B cell (primary cell): Measurements from ENCODE around the gene SNAPC4.
"Not testable (repeated sequence)": the region's sequence is repeated elsewhere in the genome, so short reads cannot be mapped to it uniquely, and the experiment has no call there.

ENCODE experiments used
- CTCF ChIP-seq: fragments of 200-600 bp; IDR thresholded peaks from one replicate; pipeline ENCODE4 v1.8.0; 2022; ENCODE audit warnings: antibody characterized with exemption, mild to moderate bottlenecking
- EZH2 ChIP-seq: IDR thresholded peaks from 2 replicates; pipeline ENCODE4 v1.6.1; 2012; ENCODE audit warnings: borderline replicate concordance, low read depth, mild to moderate bottlenecking, moderate library complexity, low read length; ENCODE audit not compliant: insufficient read depth, poor library complexity, severe bottlenecking

- not testable (repeated sequence) for TF ChIP-seq CTCF, EZH2
Observed at GRCh38 chr9:136407061-136407460, 7.1 kb upstream of the SNAPC4 start.
